DND-41 (cell line): ENCODE data around the gene CAPN1.
"Not testable (repeated sequence)": the region's sequence is repeated elsewhere in the genome, so short reads cannot be mapped to it uniquely, and the experiment has no call there.

Source experiments
- ATAC-seq: fragments of 200-7000 bp; cut with Tn5 transposase; 3 replicates; pipeline ENCODE4 v1.9.1; 2021; ENCODE audit warnings: low read depth; ENCODE audit not compliant: insufficient read depth
- DNase-seq: peaks from one replicate; pipeline ENCODE4 v3.0.0-alpha.2; 2020
- H2AFZ ChIP-seq: 2 replicates; pipeline ENCODE4 v1.6.0; 2012; ENCODE audit warnings: low read depth, low read length
- H3K27ac ChIP-seq: 2 replicates; pipeline ENCODE4 v1.5.1; 2012; ENCODE audit warnings: low read length, inconsistent platforms
- H3K27me3 ChIP-seq: fragments of 200-600 bp; sonication (generic); 2 replicates; pipeline ENCODE4 v1.6.0; 2012; ENCODE audit warnings: low read length, mild to moderate bottlenecking, inconsistent platforms; ENCODE audit not compliant: insufficient read depth, poor library complexity
- H3K36me3 ChIP-seq: 2 replicates; pipeline ENCODE4 v1.5.1; 2012; ENCODE audit warnings: low read length, inconsistent platforms; ENCODE audit not compliant: insufficient read depth
- H3K4me1 ChIP-seq: 2 replicates; pipeline ENCODE4 v1.5.1; 2012; ENCODE audit warnings: mild to moderate bottlenecking, low read length; ENCODE audit not compliant: insufficient read depth
- H3K4me2 ChIP-seq: 2 replicates; pipeline ENCODE4 v1.6.0; 2012; ENCODE audit warnings: mild to moderate bottlenecking, moderate library complexity, low read length, inconsistent platforms; ENCODE audit not compliant: insufficient read depth
- H3K4me3 ChIP-seq, 2 experiments: fragments of 200-600 bp in 1 of 2; shearing (Covaris generic) in 1 of 2; 2 replicates each; pipeline ENCODE4 v1.5.1; 2012 to 2016; ENCODE audit warnings: inconsistent platforms in 2 of 2, low read length in 2 of 2, mild to moderate bottlenecking in 2 of 2, low read depth in 1 of 2, moderate library complexity in 1 of 2
- H3K79me2 ChIP-seq: 2 replicates; pipeline ENCODE4 v1.6.0; 2012; ENCODE audit warnings: low read length, inconsistent platforms; ENCODE audit not compliant: insufficient read depth
- H3K9ac ChIP-seq: 2 replicates; pipeline ENCODE4 v1.6.0; 2012; ENCODE audit warnings: low read depth, mild to moderate bottlenecking, inconsistent platforms, low read length, moderate library complexity
- H3K9me3 ChIP-seq: 2 replicates; pipeline ENCODE4 v1.5.1; 2012; ENCODE audit warnings: low read length, moderate library complexity, mild to moderate bottlenecking, inconsistent platforms; ENCODE audit not compliant: insufficient read depth, severe bottlenecking
- H4K20me1 ChIP-seq: 2 replicates; pipeline ENCODE4 v1.6.0; 2012; ENCODE audit warnings: low read length; ENCODE audit not compliant: insufficient read depth
- EZH2 ChIP-seq: IDR thresholded peaks from 3 replicates; pipeline ENCODE4 v1.6.1; 2012; ENCODE audit warnings: borderline replicate concordance, low read depth, mild to moderate bottlenecking, moderate library complexity, low read length, inconsistent platforms; ENCODE audit not compliant: severe bottlenecking
- TF ChIP-seq, protein P1 (sequence below): IDR thresholded peaks from 2 replicates; pipeline ENCODE4 v1.5.1; 2012; ENCODE audit warnings: borderline replicate concordance, low read length, moderate library complexity, mild to moderate bottlenecking; ENCODE audit not compliant: poor library complexity, severe bottlenecking; ENCODE audit errors: extremely low read depth

CAPN1 gene

DNA sequence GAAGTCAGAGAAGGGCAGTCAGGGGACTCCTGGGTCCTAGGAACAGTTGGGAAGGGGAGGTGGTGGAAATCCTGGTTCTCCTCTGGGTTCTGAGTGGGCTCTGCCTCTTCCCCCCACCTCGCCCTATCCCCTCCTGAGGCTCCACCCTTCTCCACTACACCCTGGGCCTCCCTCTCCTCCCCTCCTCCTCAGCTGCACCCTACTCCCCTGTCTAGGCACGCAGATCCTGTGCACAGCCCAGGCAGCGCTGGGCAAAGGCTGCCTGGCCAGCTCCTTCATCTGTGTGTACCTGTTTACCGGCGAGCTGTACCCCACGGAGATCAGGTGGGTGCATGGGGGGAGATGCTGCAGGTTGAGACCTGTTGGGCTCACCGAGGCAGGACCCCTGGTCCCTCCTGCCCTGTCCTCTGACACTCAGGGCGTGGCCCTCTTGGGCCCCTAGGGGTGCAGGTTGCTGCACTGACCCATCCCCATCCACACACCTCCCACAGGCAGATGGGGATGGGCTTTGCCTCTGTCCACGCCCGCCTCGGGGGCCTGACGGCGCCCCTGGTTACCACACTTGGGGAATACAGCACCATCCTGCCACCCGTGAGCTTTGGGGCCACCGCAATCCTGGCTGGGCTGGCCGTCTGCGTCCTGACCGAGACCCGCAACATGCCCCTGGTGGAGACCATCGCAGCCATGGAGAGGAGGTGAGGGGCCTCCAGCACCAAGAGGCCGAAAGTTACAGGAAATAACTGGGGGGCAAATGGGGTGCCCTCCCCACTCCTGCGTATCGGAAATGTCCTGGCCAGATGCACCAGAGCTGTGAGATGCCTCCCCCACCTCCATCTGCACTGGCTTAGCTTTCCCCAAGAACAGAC, 54.7 kb downstream of the CAPN1 start:
- Histone ChIP-seq H3K4me2 (no peak overlapping the region), H3K4me1 (no peaks in the 10 kb centered on the region), H3K4me3 (no peak overlapping the region), H4K20me1 (peaks cover 2% of the 10 kb centered on the region; the same call in 1 of the 2 replicates), H3K79me2 (no peaks in the 10 kb centered on the region), H3K27ac (no peak overlapping the region), H3K27me3 (no peaks in the 10 kb centered on the region), H3K9me3 (no peaks in the 10 kb centered on the region), H2AFZ (no peak overlapping the region), H3K36me3 (no peaks in the 10 kb centered on the region), H3K9ac (no peak overlapping the region)
- no peak for TF ChIP-seq EZH2
- TF ChIP-seq, protein P1, sequence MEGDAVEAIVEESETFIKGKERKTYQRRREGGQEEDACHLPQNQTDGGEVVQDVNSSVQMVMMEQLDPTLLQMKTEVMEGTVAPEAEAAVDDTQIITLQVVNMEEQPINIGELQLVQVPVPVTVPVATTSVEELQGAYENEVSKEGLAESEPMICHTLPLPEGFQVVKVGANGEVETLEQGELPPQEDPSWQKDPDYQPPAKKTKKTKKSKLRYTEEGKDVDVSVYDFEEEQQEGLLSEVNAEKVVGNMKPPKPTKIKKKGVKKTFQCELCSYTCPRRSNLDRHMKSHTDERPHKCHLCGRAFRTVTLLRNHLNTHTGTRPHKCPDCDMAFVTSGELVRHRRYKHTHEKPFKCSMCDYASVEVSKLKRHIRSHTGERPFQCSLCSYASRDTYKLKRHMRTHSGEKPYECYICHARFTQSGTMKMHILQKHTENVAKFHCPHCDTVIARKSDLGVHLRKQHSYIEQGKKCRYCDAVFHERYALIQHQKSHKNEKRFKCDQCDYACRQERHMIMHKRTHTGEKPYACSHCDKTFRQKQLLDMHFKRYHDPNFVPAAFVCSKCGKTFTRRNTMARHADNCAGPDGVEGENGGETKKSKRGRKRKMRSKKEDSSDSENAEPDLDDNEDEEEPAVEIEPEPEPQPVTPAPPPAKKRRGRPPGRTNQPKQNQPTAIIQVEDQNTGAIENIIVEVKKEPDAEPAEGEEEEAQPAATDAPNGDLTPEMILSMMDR = no peak
- no peak for DNase-seq
- no peak for ATAC-seq

DNA sequence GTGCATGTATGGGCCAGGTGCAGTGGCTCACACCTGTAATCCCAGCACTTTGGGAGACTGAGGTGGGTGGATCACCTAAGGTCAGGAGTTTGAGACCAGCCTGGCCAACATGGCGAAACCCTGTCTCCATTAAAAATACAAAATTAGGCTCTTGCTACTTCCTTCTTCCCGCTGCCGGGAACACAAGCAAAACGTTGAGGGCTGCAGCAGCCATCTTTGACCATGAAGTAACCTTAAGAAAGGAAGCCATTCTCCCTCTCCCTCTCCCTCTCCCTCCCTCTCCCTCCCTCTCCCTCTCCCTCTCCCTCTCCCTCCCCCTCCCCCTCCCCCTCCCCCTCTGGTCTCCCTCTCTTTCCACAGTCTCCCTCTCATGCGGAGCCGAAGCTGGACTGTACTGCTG, 56.6 kb downstream of the CAPN1 start:
- H3K27me3 ChIP-seq, H3K9ac ChIP-seq, DNase-seq, H3K27ac ChIP-seq, H3K4me1 ChIP-seq, H3K4me2 ChIP-seq, H3K4me3 ChIP-seq, H3K79me2 ChIP-seq, H2AFZ ChIP-seq, H4K20me1 ChIP-seq, ATAC-seq, H3K36me3 ChIP-seq, H3K9me3 ChIP-seq: not testable (repeated sequence)

DNA sequence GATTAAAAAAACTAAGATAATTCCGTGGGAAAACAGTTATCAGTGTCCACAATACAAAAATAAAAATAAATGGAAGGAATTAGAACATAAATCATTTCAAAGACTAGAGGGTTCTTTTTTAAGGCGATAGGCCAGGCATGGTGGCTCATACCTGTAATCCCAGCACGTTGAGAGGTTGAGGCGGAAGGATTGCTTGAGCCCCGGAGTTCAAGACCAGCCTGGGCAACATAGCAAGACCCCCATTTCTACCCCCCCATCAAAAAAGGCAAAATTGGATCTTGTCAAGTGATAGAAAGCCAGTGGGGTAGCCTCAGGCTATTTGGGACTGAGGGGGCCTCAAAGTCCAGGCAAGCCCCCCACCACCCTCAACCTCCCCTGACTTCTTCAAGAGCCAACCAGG, 59.4 kb downstream of the CAPN1 start:
- Histone ChIP-seq H3K4me1 (no peaks in the 10 kb centered on the region), H3K36me3 (no peaks in the 10 kb centered on the region), H3K4me2 (no peak overlapping the region), H3K27me3 (no peaks in the 10 kb centered on the region), H3K4me3 (no peak overlapping the region), H3K9ac (no peak overlapping the region), H2AFZ (no peak overlapping the region), H3K9me3 (no peaks in the 10 kb centered on the region), H4K20me1 (peaks cover 2% of the 10 kb centered on the region; the same call in 1 of the 2 replicates), H3K27ac (no peak overlapping the region), H3K79me2 (no peaks in the 10 kb centered on the region)
- DNase-seq (no peak), ATAC-seq (no peak)
- no peak for TF ChIP-seq EZH2
- TF ChIP-seq, protein P1 = no peak

DNA sequence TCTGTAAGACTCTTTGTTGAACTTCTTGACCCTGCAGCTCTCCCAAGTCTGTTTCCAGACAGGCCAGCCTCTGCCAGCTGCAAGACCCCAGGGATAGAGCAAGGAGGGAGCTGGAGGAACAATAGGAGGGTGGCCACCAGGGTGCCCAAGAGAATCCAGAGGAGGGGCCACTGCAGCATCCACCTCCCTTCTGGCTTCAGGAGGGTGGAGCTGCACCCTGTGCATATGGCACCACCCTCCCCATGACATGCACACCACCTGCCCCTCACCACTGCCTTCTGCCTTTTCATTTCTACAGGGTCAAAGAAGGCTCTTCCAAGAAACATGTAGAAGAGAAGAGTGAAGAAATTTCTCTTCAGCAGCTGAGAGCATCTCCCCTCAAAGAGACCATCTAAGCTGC, 60.0 kb downstream of the CAPN1 start:
- Histone ChIP-seq H3K4me3 (no peak overlapping the region), H3K79me2 (no peaks in the 10 kb centered on the region), H3K27ac (no peak overlapping the region), H3K9me3 (no peaks in the 10 kb centered on the region), H3K9ac (no peak overlapping the region), H2AFZ (no peak overlapping the region), H3K36me3 (no peaks in the 10 kb centered on the region), H3K4me2 (no peak overlapping the region), H3K27me3 (no peaks in the 10 kb centered on the region), H4K20me1 (no peaks in the 10 kb centered on the region), H3K4me1 (no peaks in the 10 kb centered on the region)
- DNase-seq = no peak
- TF ChIP-seq, protein P1 = no peak
- no peak for TF ChIP-seq EZH2
- ATAC-seq = no peak
